HUES48 (cell line): ENCODE measurements around the gene CELA1.
"Not testable (repeated sequence)": the region's sequence is repeated elsewhere in the genome, so short reads cannot be mapped to it uniquely, and the experiment has no call there.

Experiments used
- H3K27ac ChIP-seq: one replicate; pipeline ENCODE4 v1.7.0; 2013; ENCODE audit warnings: low read depth, low read length, inconsistent platforms
- H3K27me3 ChIP-seq: 2 replicates; pipeline ENCODE4 v1.6.1; 2013; ENCODE audit warnings: mild to moderate bottlenecking, low read length; ENCODE audit not compliant: control insufficient read depth, insufficient read depth
- H3K36me3 ChIP-seq: 2 replicates; pipeline ENCODE4 v1.6.1; 2013; ENCODE audit warnings: low read length; ENCODE audit not compliant: control insufficient read depth, insufficient read depth
- H3K4me1 ChIP-seq: 2 replicates; pipeline ENCODE4 v1.6.1; 2013; ENCODE audit warnings: mild to moderate bottlenecking, low read length; ENCODE audit not compliant: control insufficient read depth, insufficient read depth
- H3K4me3 ChIP-seq: 2 replicates; pipeline ENCODE4 v1.5.1; 2013; ENCODE audit warnings: mild to moderate bottlenecking, low read depth, low read length
- H3K9ac ChIP-seq: 2 replicates; pipeline ENCODE4 v1.6.1; 2013; ENCODE audit warnings: mild to moderate bottlenecking, low read depth, low read length, moderate library complexity
- H3K9me3 ChIP-seq: 2 replicates; pipeline ENCODE4 v1.6.1; 2013; ENCODE audit warnings: low read length; ENCODE audit not compliant: control insufficient read depth, insufficient read depth

The CELA1 gene

DNA sequence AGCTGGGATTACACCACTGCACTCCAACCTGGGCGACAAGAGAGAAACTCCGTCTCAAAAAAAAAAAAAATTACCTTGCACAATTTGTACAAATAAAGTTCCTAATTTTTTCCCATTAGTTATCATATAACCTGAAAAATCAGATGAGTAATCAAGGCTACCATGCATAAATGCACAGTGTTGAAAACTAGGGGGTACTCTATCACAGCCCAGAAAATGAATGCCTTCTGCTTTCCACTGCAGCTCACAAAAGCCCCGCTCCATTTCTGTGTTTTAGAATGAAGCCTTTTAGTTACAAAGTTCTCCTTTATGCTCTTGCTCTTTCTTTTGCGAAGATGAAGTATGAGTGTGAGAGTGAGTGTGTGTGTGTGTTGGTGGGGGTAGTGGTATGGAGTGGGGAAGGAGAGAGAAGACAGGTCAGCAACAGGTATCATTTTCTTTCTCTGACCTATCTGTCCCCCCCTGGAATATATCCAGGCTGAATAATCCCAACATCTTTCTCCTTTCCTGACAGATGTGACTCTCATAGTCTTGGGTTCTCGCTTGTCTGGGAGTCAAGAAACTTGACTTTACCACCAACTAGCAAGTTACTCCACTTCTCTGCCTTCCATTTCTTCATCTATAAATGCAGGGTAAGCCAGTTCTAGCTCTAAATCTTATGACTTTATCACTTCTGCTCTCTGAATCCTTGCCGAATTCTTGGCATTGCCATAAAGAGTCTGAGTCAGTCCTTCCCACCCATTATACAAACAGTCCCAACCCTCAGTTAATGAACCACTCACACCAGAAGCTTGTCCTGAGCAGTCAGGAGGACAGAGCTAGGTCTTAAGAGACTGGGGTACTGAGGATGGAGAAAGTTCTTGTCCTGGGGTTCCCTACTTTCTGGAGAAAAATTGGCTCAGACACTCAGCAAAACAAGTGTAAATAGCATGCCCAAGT is 38.6 kb downstream of the CELA1 start:
- no peak overlapping the region for H3K9ac ChIP-seq
- H3K4me1 ChIP-seq = no peaks in the 10 kb centered on the region
- no peak overlapping the region for H3K27ac ChIP-seq
- no peaks in the 10 kb centered on the region for H3K36me3 ChIP-seq
- no peaks in the 10 kb centered on the region for H3K9me3 ChIP-seq
- no peak overlapping the region for H3K4me3 ChIP-seq
- H3K27me3 ChIP-seq = no peaks in the 10 kb centered on the region

DNA sequence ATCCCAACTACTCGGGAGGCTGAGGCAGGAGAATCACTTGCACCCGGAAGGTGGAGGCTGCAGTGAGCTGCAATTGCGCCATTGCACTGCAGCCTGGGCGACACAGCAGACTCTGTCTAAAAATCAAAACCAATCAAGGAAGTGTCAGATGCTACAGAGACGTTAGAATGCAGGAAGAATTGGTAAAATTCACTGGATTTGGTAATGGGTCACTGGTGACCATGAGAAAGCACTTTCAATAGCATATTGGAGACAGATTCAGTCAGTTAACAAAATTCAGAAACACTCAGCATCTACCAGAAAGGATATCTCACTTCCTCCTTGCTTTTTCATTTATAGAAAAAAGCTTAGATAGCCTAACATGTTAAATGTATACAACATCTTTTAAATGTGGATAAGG is 40.0 kb downstream of the CELA1 start:
- H3K4me1 ChIP-seq = no peaks in the 10 kb centered on the region
- H3K36me3 ChIP-seq = no peaks in the 10 kb centered on the region
- no peaks in the 10 kb centered on the region for H3K27me3 ChIP-seq
- H3K9ac ChIP-seq = no peak overlapping the region
- no peaks in the 10 kb centered on the region for H3K9me3 ChIP-seq
- H3K4me3 ChIP-seq = no peak overlapping the region
- no peak overlapping the region for H3K27ac ChIP-seq

DNA sequence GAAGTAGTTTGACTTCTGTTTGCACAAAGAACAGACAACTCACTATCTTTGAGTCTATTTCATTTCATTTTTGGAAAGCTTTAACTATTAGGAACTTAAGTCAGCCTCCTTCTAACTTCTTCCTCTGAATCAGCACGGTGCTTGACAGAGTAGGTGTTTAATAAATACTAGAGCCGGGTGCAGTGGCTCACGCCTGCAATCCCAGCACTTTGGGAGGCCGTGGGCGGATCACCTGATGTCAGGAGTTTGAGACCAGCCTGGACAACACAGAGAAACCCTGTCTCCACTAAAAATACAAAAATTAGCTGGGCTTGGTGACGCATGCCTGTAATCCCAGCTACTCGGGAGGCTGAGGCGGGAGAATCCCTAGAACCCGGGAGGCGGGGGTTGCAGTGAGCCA is 45.7 kb downstream of the CELA1 start:
- H3K36me3 ChIP-seq, H3K9me3 ChIP-seq, H3K4me3 ChIP-seq, H3K27ac ChIP-seq, H3K27me3 ChIP-seq, H3K9ac ChIP-seq, H3K4me1 ChIP-seq: not testable (repeated sequence)

DNA sequence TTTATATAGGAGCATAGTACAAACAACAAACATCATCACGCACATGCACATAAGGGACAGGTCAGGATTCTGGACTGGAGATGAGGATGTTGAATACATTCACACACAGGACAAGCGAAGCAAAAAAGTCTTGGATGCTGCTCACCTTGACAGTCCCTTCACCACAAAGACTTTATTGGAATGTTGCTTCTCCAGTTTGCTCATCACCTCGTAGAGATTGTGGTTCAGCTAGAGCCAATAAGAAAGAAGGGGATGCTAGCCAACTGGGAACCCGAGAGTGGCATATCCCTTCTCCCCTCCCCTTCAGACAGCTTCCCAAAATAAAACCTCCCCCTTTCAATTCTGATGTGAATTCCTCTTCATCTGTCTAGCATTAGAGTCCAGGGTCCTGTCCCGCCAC is 50.8 kb downstream of the CELA1 start:
- no peak overlapping the region for H3K9ac ChIP-seq

DNA sequence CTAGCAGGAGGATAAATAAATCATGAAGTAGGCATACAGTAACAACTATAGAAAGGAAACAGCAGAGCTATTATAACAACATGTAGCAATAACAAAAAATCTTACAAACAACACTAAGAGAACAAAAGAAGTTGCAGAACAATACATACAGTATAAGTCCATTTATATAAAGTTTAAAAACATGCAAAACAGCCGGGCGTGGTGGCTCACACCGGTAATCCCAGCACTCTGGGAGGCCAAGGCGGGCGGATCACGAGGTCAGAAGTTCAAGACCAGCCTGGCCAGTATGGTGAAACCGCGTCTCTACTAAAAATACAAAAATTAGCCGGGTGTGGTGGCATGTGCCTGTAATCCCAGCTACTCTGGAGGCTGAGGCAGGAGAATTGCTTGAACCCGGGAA is 52.4 kb downstream of the CELA1 start:
- H3K4me3 ChIP-seq, H3K27me3 ChIP-seq, H3K9ac ChIP-seq, H3K27ac ChIP-seq, H3K4me1 ChIP-seq, H3K36me3 ChIP-seq, H3K9me3 ChIP-seq: not testable (repeated sequence)

More for the DNA sequence above, 50.8 kb downstream of the CELA1 start:
- Histone ChIP-seq H3K27ac (no peak overlapping the region), H3K36me3 (no peaks in the 10 kb centered on the region), H3K4me1 (no peaks in the 10 kb centered on the region), H3K4me3 (no peak overlapping the region), H3K9me3 (no peaks in the 10 kb centered on the region), H3K27me3 (no peaks in the 10 kb centered on the region)

DNA sequence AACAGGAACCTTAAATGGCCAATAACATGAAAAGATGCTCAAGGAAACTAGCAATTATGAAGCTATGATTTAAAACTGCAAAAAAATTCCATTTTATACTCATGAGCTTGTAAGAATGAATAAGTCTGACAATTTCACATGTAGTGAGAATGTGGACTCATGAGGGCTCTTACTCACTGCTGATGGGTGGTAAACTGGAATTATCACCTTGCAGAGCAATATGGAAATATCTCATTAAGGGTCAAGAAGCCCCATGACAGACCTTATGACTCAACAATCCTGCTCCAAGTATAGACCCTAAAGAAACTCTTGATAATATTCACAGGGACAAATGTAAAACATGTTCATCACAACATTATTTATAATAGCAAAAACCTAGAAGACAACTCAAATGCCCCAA is 52.8 kb downstream of the CELA1 start:
- Histone ChIP-seq H3K9ac (no peak overlapping the region), H3K27me3 (no peaks in the 10 kb centered on the region), H3K4me1 (no peaks in the 10 kb centered on the region), H3K9me3 (no peaks in the 10 kb centered on the region), H3K4me3 (no peak overlapping the region), H3K36me3 (no peaks in the 10 kb centered on the region), H3K27ac (no peak overlapping the region)

DNA sequence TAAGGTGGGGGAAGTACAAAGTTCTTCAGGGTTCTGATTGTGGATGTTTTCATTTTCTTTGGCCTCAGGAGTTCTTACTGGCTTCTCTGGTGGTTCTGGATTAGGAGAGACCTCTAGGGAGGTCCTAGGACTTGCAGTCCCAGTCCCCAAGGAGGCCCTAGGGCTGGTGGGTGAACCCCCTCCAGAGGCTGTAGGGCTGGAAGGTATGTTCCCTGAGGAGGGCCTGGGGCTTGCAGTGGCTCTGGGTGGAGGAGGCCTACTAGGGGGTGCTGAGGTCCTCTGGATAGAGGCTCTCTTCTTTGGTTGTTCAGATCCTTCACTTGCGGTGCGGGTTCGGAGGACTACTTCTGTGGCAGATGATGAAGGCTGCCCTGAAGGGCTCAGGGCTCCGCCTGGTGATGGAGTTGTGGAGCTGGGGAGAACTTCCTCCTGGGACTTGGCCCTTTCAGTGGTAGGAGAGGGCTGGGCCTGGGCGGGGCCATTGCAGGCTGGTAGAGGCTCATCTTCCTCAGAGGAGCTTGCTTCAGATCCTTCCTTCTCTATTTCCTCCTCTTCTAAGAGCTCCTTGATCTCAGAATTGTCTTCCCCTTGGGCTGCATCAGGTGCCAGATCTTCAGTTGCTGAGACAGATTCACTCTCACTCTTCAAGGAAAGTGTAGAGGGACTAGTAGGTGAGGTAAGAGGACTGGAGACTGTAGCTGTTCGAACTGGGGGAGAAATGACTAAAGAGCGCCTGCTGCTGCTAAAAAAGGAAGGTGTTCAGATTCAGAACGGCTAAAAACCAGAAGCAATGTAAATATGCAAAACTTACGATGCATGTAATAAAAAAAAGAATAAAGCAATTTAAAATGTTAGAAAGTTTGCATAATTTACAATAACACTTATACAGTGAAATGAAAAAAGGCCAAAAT is 54.6 kb downstream of the CELA1 start:
- not testable (repeated sequence) for H3K4me1 ChIP-seq

DNA sequence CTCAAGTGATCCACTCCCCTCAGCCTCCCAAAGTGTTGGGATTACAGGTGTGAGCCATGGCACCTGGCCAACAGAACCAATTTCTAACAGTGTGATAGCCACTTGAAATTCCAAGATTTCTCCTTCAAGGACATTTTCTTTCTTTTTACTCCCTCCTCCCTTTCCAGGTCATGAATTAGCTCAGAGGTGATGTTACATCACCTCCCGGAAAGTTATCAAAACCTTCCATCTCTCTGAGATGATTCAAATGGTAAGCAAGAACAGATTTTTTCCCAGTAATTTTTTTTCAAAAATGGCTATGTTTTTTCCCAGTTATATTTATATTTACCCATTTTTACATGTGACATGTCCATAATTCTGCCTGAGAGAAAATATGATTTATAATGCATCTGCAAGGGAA is 60.6 kb downstream of the CELA1 start:
- Histone ChIP-seq H3K36me3 (no peaks in the 10 kb centered on the region), H3K4me1 (0 out of 2 replicates have a peak, but pooled peaks cover 7% of the 10 kb centered on the region), H3K27ac (no peak overlapping the region), H3K27me3 (no peaks in the 10 kb centered on the region), H3K9me3 (no peaks in the 10 kb centered on the region), H3K4me3 (no peak overlapping the region), H3K9ac (no peak overlapping the region)

More for the DNA sequence above, 54.6 kb downstream of the CELA1 start:
- not testable (repeated sequence) for H3K36me3 ChIP-seq, H3K27me3 ChIP-seq, H3K27ac ChIP-seq, H3K9me3 ChIP-seq, H3K9ac ChIP-seq, H3K4me3 ChIP-seq

DNA sequence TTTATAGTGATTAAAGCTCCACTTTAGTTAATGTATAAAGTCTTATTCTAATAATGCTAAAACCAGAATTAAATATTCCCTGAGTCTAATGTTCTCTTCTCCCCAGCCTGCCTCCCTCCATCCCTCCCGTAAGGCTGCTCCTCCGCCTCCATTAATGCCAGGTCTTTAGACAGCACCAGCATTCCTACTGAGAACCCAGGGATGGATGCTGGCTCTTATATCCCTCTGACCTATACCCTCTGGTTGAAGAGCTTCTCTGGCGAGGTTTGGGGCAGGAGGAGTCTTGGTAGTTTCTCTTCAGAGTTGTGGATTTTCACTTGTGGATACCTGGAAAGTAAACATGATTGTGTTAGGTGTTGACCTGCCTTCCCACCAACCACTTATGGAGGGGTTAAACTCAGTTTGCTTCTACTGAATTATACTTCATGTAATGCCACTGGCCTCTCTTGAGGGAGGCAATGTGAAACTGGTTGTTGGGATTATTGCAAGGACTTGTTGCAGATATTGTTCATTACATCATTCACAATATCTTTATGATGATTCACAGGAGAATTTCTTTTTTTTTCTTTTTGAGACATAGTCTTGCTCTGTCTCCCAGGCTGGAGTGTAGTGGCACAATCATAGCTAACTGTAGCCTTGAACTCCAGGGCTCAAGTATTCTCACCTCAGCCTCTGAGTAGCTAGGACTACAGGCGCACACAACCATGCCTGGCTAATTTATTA is 65.1 kb downstream of the CELA1 start:
- H3K4me1 ChIP-seq = 0 out of 2 replicates have a peak, but pooled peaks cover 7% of the 10 kb centered on the region
- H3K27me3 ChIP-seq = no peaks in the 10 kb centered on the region
- no peak overlapping the region for H3K4me3 ChIP-seq
- H3K9me3 ChIP-seq = no peaks in the 10 kb centered on the region
- H3K27ac ChIP-seq = no peak overlapping the region
- H3K36me3 ChIP-seq = no peaks in the 10 kb centered on the region
- no peak overlapping the region for H3K9ac ChIP-seq
